ENCODE measurements around the gene GPR3. TPM values are rescaled to one million over a fixed set of nuclear protein-coding genes. Genes with fewer than 3 reads are reported as not detected.

Gene GPR3
- polyA plus RNA-seq, 4 donors, result 0.15 to 0.36 TPM; not detected in 2

- WGBS, 3 donors, result 18 to 67% (median 40%) methylated on average over 29 to 37 of the region's 37 CpGs
- H3K27me3 ChIP-seq (ENCODE audit: control insufficient read depth in 3 of 3, insufficient read depth in 3 of 3, low read length in 3 of 3), result peaks cover 0 to 35% (median 0%) of the 10 kb centered on the region in 3 donors
- H3K36me3 ChIP-seq (ENCODE audit: control insufficient read depth in 3 of 3, insufficient read depth in 2 of 3, low read depth in 1 of 3, low read length in 3 of 3), result peaks cover 0 to 15% (median 4%) of the 10 kb centered on the region in 3 donors
- no peaks in the 10 kb centered on the region for H3K9me3 ChIP-seq (ENCODE audit: control insufficient read depth in 2 of 2, insufficient read depth in 1 of 2, low read depth in 1 of 2, low read length in 1 of 2)
- no peak overlapping the region for H3K27ac ChIP-seq (ENCODE audit: low read depth in 1 of 3, low read length in 2 of 3)
- no peak for FAIRE-seq
- peaks cover 0 to 25% (median 0%) of the 10 kb centered on the region in 3 donors for H3K4me1 ChIP-seq (ENCODE audit: control insufficient read depth in 3 of 3, insufficient read depth in 2 of 3, low read depth in 1 of 3, low read length in 2 of 3)
- peak in 1 of 2 donors; percentile 70 for DNase-seq
- peak overlapping the region in 1 of 3 donors; percentile 45 for H3K4me3 ChIP-seq (ENCODE audit: low read depth in 1 of 3, low read length in 3 of 3)
These were observed 35.7 kb upstream of the GPR3 start for GRCh38 chr1:27356619-27357280.

- H3K27me3 ChIP-seq (ENCODE audit: control insufficient read depth in 3 of 3, insufficient read depth in 3 of 3, low read length in 3 of 3), result peaks cover 0 to 35% (median 0%) of the 10 kb centered on the region in 3 donors
- peaks cover 0 to 25% (median 0%) of the 10 kb centered on the region in 3 donors for H3K4me1 ChIP-seq (ENCODE audit: control insufficient read depth in 3 of 3, insufficient read depth in 2 of 3, low read depth in 1 of 3, low read length in 2 of 3)
- peaks cover 0 to 19% (median 4%) of the 10 kb centered on the region in 3 donors for H3K36me3 ChIP-seq (ENCODE audit: control insufficient read depth in 3 of 3, insufficient read depth in 2 of 3, low read depth in 1 of 3, low read length in 3 of 3)
- DNase-seq (peak; percentile 65 to 83), FAIRE-seq (no peak)
- WGBS, 3 donors, result 7 to 28% (median 14%) methylated on average over 34 to 40 of the region's 40 CpGs
- peak overlapping the region; percentile 22 to 45 (median 35) for H3K4me3 ChIP-seq (ENCODE audit: low read depth in 1 of 3, low read length in 3 of 3)
- no peaks in the 10 kb centered on the region for H3K9me3 ChIP-seq (ENCODE audit: control insufficient read depth in 2 of 2, insufficient read depth in 1 of 2, low read depth in 1 of 2, low read length in 1 of 2)
- H3K27ac ChIP-seq (ENCODE audit: low read depth in 1 of 3, low read length in 2 of 3), result no peak overlapping the region
These were observed 35.0 kb upstream of the GPR3 start for GRCh38 chr1:27357281-27358037.

- no peak for DNase-seq
- Histone ChIP-seq H3K36me3 (ENCODE audit: control insufficient read depth in 3 of 3, insufficient read depth in 2 of 3, low read depth in 1 of 3, low read length in 3 of 3) (peaks cover 0 to 24% (median 4%) of the 10 kb centered on the region in 3 donors), H3K4me1 (ENCODE audit: control insufficient read depth in 3 of 3, insufficient read depth in 2 of 3, low read depth in 1 of 3, low read length in 2 of 3) (peaks cover 0 to 25% (median 0%) of the 10 kb centered on the region in 3 donors), H3K27me3 (ENCODE audit: control insufficient read depth in 3 of 3, insufficient read depth in 3 of 3, low read length in 3 of 3) (peaks cover 0 to 35% (median 0%) of the 10 kb centered on the region in 3 donors), H3K27ac (ENCODE audit: low read depth in 1 of 3, low read length in 2 of 3) (no peak overlapping the region), H3K9me3 (ENCODE audit: control insufficient read depth in 2 of 2, insufficient read depth in 1 of 2, low read depth in 1 of 2, low read length in 1 of 2) (no peaks in the 10 kb centered on the region), H3K4me3 (ENCODE audit: low read depth in 1 of 3, low read length in 3 of 3) (no peak overlapping the region)
- FAIRE-seq, result no peak
- 85 to 91% (median 86%) methylated on average over 20 to 21 of the region's 21 CpGs for WGBS, 3 donors
These were observed 34.1 kb upstream of the GPR3 start for GRCh38 chr1:27358038-27358927.

GRCh38 chr1:27358928-27359313 lies 33.5 kb upstream of the GPR3 start:
- H3K27me3 ChIP-seq (ENCODE audit: control insufficient read depth in 3 of 3, insufficient read depth in 3 of 3, low read length in 3 of 3), result peaks cover 0 to 35% (median 0%) of the 10 kb centered on the region in 3 donors
- H3K4me3 ChIP-seq (ENCODE audit: low read depth in 1 of 3, low read length in 3 of 3), result no peak overlapping the region
- H3K9me3 ChIP-seq (ENCODE audit: control insufficient read depth in 2 of 2, insufficient read depth in 1 of 2, low read depth in 1 of 2, low read length in 1 of 2), result no peaks in the 10 kb centered on the region
- H3K36me3 ChIP-seq (ENCODE audit: control insufficient read depth in 3 of 3, insufficient read depth in 2 of 3, low read depth in 1 of 3, low read length in 3 of 3), result peaks cover 0 to 26% (median 4%) of the 10 kb centered on the region in 3 donors
- DNase-seq (no peak), FAIRE-seq (no peak)
- peaks cover 0 to 21% (median 0%) of the 10 kb centered on the region in 3 donors for H3K4me1 ChIP-seq (ENCODE audit: control insufficient read depth in 3 of 3, insufficient read depth in 2 of 3, low read depth in 1 of 3, low read length in 2 of 3)
- WGBS, 3 donors, result 96 to 97% (median 97%) methylated on average over 5 of the region's 5 CpGs
- H3K27ac ChIP-seq (ENCODE audit: low read depth in 1 of 3, low read length in 2 of 3), result no peak overlapping the region

- Histone ChIP-seq H3K27ac (ENCODE audit: low read depth in 1 of 3, low read length in 2 of 3) (no peak overlapping the region), H3K27me3 (ENCODE audit: control insufficient read depth in 3 of 3, insufficient read depth in 3 of 3, low read length in 3 of 3) (peaks cover 0 to 35% (median 0%) of the 10 kb centered on the region in 3 donors), H3K4me3 (ENCODE audit: low read depth in 1 of 3, low read length in 3 of 3) (peak overlapping the region in 1 of 3 donors; percentile 24), H3K9me3 (ENCODE audit: control insufficient read depth in 2 of 2, insufficient read depth in 1 of 2, low read depth in 1 of 2, low read length in 1 of 2) (no peaks in the 10 kb centered on the region), H3K4me1 (ENCODE audit: control insufficient read depth in 3 of 3, insufficient read depth in 2 of 3, low read depth in 1 of 3, low read length in 2 of 3) (peaks cover 0 to 25% (median under 1%) of the 10 kb centered on the region in 3 donors), H3K36me3 (ENCODE audit: control insufficient read depth in 3 of 3, insufficient read depth in 2 of 3, low read depth in 1 of 3, low read length in 3 of 3) (peaks cover 0 to 24% (median 4%) of the 10 kb centered on the region in 3 donors)
- no peak for DNase-seq
- no peak for FAIRE-seq
- WGBS, 3 donors, result 35 to 58% (median 45%) methylated on average over 9 of the region's 9 CpGs
These were observed 32.6 kb upstream of the GPR3 start for GRCh38 chr1:27359822-27360158.

- peaks cover 0 to 35% (median 0%) of the 10 kb centered on the region in 3 donors for H3K27me3 ChIP-seq (ENCODE audit: control insufficient read depth in 3 of 3, insufficient read depth in 3 of 3, low read length in 3 of 3)
- no peak for FAIRE-seq
- H3K4me1 ChIP-seq (ENCODE audit: control insufficient read depth in 3 of 3, insufficient read depth in 2 of 3, low read depth in 1 of 3, low read length in 2 of 3), result peaks cover 0 to 30% (median 4%) of the 10 kb centered on the region in 3 donors
- peak in 1 of 2 donors; percentile 59 for DNase-seq
- peak overlapping the region in 2 of 3 donors; percentile 24 to 33 for H3K4me3 ChIP-seq (ENCODE audit: low read depth in 1 of 3, low read length in 3 of 3)
- peaks cover 0 to 20% (median 4%) of the 10 kb centered on the region in 3 donors for H3K36me3 ChIP-seq (ENCODE audit: control insufficient read depth in 3 of 3, insufficient read depth in 2 of 3, low read depth in 1 of 3, low read length in 3 of 3)
- no peaks in the 10 kb centered on the region for H3K9me3 ChIP-seq (ENCODE audit: control insufficient read depth in 2 of 2, insufficient read depth in 1 of 2, low read depth in 1 of 2, low read length in 1 of 2)
- 21 to 32% (median 24%) methylated on average over 50 to 71 of the region's 71 CpGs for WGBS, 3 donors
- H3K27ac ChIP-seq (ENCODE audit: low read depth in 1 of 3, low read length in 2 of 3), result no peak overlapping the region
These were observed 32.0 kb upstream of the GPR3 start for GRCh38 chr1:27360159-27361043.

GRCh38 chr1:27361044-27361402 lies 31.4 kb upstream of the GPR3 start:
- 83 to 85% (median 84%) methylated on average over 21 of the region's 21 CpGs for WGBS, 3 donors
- FAIRE-seq (no peak), DNase-seq (no peak)
- no peak overlapping the region for H3K4me3 ChIP-seq (ENCODE audit: low read depth in 1 of 3, low read length in 3 of 3)
- peaks cover 0 to 35% (median 0%) of the 10 kb centered on the region in 3 donors for H3K27me3 ChIP-seq (ENCODE audit: control insufficient read depth in 3 of 3, insufficient read depth in 3 of 3, low read length in 3 of 3)
- peaks cover 0 to 16% (median 4%) of the 10 kb centered on the region in 3 donors for H3K36me3 ChIP-seq (ENCODE audit: control insufficient read depth in 3 of 3, insufficient read depth in 2 of 3, low read depth in 1 of 3, low read length in 3 of 3)
- H3K9me3 ChIP-seq (ENCODE audit: control insufficient read depth in 2 of 2, insufficient read depth in 1 of 2, low read depth in 1 of 2, low read length in 1 of 2), result no peaks in the 10 kb centered on the region
- H3K27ac ChIP-seq (ENCODE audit: low read depth in 1 of 3, low read length in 2 of 3), result no peak overlapping the region
- H3K4me1 ChIP-seq (ENCODE audit: control insufficient read depth in 3 of 3, insufficient read depth in 2 of 3, low read depth in 1 of 3, low read length in 2 of 3), result peaks cover 0 to 33% (median 4%) of the 10 kb centered on the region in 3 donors
